ENCODE measurements around the gene PAXIP1. TPM values are rescaled to one million over a fixed set of nuclear protein-coding genes. Genes with fewer than 3 reads are reported as not detected.

Gene PAXIP1
- total RNA-seq, 4 donors from 2014 or later: 6.5 to 9.0 (median 7.7) TPM

GRCh38 chr7:154973381-154973780, 29.5 kb downstream of the PAXIP1 start:
- H3K4me1 ChIP-seq: no peaks in the 10 kb centered on the region
- H3K27me3 ChIP-seq: no peaks in the 10 kb centered on the region
- H3K36me3 ChIP-seq: peaks cover 0 to 5% of the 10 kb centered on the region in 2 donors
- H3K27ac ChIP-seq: no peak overlapping the region
- H3K9me3 ChIP-seq: no peaks in the 10 kb centered on the region
- no peak for TF ChIP-seq POLR2A (IDR thresholded peaks at IDR 0.05)
- TF ChIP-seq, protein P1, sequence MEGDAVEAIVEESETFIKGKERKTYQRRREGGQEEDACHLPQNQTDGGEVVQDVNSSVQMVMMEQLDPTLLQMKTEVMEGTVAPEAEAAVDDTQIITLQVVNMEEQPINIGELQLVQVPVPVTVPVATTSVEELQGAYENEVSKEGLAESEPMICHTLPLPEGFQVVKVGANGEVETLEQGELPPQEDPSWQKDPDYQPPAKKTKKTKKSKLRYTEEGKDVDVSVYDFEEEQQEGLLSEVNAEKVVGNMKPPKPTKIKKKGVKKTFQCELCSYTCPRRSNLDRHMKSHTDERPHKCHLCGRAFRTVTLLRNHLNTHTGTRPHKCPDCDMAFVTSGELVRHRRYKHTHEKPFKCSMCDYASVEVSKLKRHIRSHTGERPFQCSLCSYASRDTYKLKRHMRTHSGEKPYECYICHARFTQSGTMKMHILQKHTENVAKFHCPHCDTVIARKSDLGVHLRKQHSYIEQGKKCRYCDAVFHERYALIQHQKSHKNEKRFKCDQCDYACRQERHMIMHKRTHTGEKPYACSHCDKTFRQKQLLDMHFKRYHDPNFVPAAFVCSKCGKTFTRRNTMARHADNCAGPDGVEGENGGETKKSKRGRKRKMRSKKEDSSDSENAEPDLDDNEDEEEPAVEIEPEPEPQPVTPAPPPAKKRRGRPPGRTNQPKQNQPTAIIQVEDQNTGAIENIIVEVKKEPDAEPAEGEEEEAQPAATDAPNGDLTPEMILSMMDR (IDR thresholded peaks at IDR 0.05 in 4 of 5, conservative IDR thresholded peaks at IDR 0.05 in 1 of 5): no peak
- no peak for ATAC-seq
- DNase-seq: no peak
- in situ Hi-C loops (cut with MboI; ENCODE audit: low sequenced_read_pairs in 4 of 4): no loop called here
- H3K4me3 ChIP-seq: no peak overlapping the region
- intact Hi-C loops (cut with DNase I; ENCODE audit: low total_unique reads): no loop called here

- DNase-seq (no peak), ATAC-seq (no peak)
- TF ChIP-seq, protein P1 (IDR thresholded peaks at IDR 0.05 in 4 of 5, conservative IDR thresholded peaks at IDR 0.05 in 1 of 5): no peak
- no peak for TF ChIP-seq POLR2A (IDR thresholded peaks at IDR 0.05)
- no peak overlapping the region for H3K27ac ChIP-seq
- intact Hi-C loops (cut with DNase I; ENCODE audit: low total_unique reads): no loop called here
- no peaks in the 10 kb centered on the region for H3K4me1 ChIP-seq
- H3K36me3 ChIP-seq: peaks cover 0 to 39% of the 10 kb centered on the region in 2 donors
- H3K4me3 ChIP-seq: no peak overlapping the region
- in situ Hi-C loops (cut with MboI; ENCODE audit: low sequenced_read_pairs in 4 of 4): no loop called here
- H3K9me3 ChIP-seq: no peaks in the 10 kb centered on the region
- H3K27me3 ChIP-seq: no peaks in the 10 kb centered on the region
Observed at GRCh38 chr7:154968336-154969001, 34.5 kb downstream of the PAXIP1 start.

DNA sequence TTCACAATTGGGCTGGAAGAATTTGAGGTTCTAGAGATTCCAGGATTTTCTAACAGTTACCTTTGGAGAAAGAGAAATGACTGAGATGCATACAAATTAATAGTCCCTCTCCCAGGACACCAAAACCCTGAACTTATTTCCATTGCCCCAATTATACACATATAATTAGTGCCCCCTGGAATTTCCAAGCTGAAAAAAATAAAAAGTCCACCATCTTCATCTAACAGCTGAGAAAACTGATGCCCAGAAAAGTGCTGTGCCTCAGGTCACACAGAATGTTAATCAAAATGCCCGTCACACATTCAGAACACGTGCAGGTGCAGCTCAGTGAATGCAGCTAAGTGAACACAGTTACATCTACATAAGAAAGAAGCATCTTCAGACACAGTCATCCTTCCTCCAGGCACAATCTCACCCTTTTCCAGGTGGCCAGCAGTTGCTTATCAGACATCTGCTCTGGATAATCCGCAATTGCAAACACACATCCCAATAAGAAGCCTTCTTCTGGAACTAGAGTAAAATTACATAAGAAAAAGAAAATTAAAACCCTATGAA, 35.4 kb downstream of the PAXIP1 start:
- Histone ChIP-seq H3K36me3 (peaks cover 0 to 44% of the 10 kb centered on the region in 2 donors), H3K4me1 (no peaks in the 10 kb centered on the region), H3K4me3 (no peak overlapping the region), H3K9me3 (no peaks in the 10 kb centered on the region), H3K27me3 (no peaks in the 10 kb centered on the region), H3K27ac (no peak overlapping the region)
- ATAC-seq: no peak
- DNase-seq: no peak
- intact Hi-C loops (cut with DNase I; ENCODE audit: low total_unique reads): no loop called here
- in situ Hi-C loops (cut with MboI; ENCODE audit: low sequenced_read_pairs in 4 of 4): no loop called here
- TF ChIP-seq POLR2A (IDR thresholded peaks at IDR 0.05): no peak
- TF ChIP-seq, protein P1 (IDR thresholded peaks at IDR 0.05 in 4 of 5, conservative IDR thresholded peaks at IDR 0.05 in 1 of 5): no peak

DNA sequence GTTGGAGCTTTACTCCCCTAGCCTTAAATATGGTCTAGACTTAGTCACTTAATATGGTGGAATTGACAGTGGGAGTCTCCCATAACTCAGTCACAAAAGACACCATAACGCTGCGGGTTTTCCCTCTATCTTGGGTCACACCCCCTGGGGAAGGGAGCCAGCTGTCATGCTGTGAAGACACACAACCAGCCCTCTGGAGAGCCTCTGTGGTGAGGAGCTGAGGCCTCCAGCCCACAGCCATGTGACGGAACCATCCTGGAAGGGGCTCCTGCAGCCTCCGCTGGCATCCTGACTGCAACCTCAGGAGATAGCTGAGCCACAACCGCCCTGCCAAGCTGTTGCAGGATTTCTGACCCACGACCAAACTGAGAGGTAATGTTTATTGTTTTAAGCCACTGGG, 37.9 kb downstream of the PAXIP1 start:
- DNase-seq: no peak
- intact Hi-C loops (cut with DNase I; ENCODE audit: low total_unique reads): no loop called here
- TF ChIP-seq, protein P1 (IDR thresholded peaks at IDR 0.05 in 4 of 5, conservative IDR thresholded peaks at IDR 0.05 in 1 of 5): no peak
- no peak for TF ChIP-seq POLR2A (IDR thresholded peaks at IDR 0.05)

More for the DNA sequence above, 37.9 kb downstream of the PAXIP1 start:
- no peak overlapping the region for H3K4me3 ChIP-seq
- no peaks in the 10 kb centered on the region for H3K9me3 ChIP-seq
- in situ Hi-C loops (cut with MboI; ENCODE audit: low sequenced_read_pairs in 4 of 4): no loop called here
- peaks cover 0 to 68% of the 10 kb centered on the region in 2 donors for H3K36me3 ChIP-seq
- no peak overlapping the region for H3K27ac ChIP-seq
- no peaks in the 10 kb centered on the region for H3K4me1 ChIP-seq
- no peaks in the 10 kb centered on the region for H3K27me3 ChIP-seq
- no peak for ATAC-seq
